Gastroesophageal sphincter (tissue), 3 donors: ENCODE data around the gene DYDC1.

ENCODE experiments used
- CTCF ChIP-seq, 4 experiments: fragments of 200-600 bp in 2 of 4; fragments of 450-650 bp in 2 of 4; sonication (generic) in 1 of 4; IDR thresholded peaks; one replicate each; pipeline ENCODE4 v1.5.1; 2017 to 2019; ENCODE audit warnings: antibody characterized with exemption in 4 of 4, mild to moderate bottlenecking in 2 of 4, moderate library complexity in 2 of 4
- POLR2A ChIP-seq, 2 donors: fragments of 450-650 bp; IDR thresholded peaks; one replicate each; pipeline ENCODE4 v1.6.1; 2017; ENCODE audit warnings: antibody characterized with exemption in 2 of 2, mild to moderate bottlenecking in 2 of 2, moderate library complexity in 1 of 2
- POLR2AphosphoS5 ChIP-seq: sonication (generic); formaldehyde crosslinking; IDR thresholded peaks from one replicate; pipeline ENCODE4 v1.6.1; 2017; ENCODE audit warnings: antibody characterized with exemption

GRCh38 chr10:80397014-80397413 is 40.5 kb upstream of the DYDC1 start:
- no peak for TF ChIP-seq CTCF (IDR thresholded peaks at IDR 0.05)
- TF ChIP-seq POLR2A (IDR thresholded peaks at IDR 0.05) = no peak
- no peak for TF ChIP-seq POLR2AphosphoS5
